HK-2 (cell line): ENCODE results near the gene ISLR2.

ENCODE experiments used
- DNase-seq: peaks from one replicate; pipeline ENCODE4 v3.0.0-alpha.2; 2018; ENCODE audit not compliant: unreplicated experiment

ISLR2 gene

DNA sequence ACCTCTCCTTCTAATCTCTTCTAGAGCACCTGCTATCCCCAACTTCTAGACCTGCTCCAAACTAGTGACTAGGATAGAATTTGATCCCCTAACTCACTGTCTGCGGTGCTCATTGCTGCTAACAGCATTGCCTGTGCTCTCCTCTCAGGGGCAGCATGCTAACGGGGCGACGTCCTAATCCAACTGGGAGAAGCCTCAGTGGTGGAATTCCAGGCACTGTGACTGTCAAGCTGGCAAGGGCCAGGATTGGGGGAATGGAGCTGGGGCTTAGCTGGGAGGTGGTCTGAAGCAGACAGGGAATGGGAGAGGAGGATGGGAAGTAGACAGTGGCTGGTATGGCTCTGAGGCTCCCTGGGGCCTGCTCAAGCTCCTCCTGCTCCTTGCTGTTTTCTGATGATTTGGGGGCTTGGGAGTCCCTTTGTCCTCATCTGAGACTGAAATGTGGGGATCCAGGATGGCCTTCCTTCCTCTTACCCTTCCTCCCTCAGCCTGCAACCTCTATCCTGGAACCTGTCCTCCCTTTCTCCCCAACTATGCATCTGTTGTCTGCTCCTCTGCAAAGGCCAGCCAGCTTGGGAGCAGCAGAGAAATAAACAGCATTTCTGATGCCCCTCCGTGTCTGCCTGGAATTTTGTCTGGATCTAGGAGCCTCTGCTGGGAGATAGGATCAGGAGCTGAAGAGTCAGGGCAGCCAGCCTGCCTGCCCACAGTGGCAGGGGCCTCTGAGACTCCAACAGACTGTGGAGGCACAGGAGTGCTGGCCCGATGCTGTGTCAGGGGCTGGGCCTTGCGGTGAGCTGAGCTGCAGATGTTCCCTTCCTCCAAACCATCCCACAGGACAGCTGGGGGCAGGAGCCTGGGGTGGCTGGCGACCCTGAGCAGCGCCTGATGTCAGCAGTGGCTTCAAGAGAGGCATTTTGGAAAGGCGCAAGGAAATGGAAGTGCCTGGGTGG is 46.2 kb downstream of the ISLR2 start:
- no peak for DNase-seq

DNA sequence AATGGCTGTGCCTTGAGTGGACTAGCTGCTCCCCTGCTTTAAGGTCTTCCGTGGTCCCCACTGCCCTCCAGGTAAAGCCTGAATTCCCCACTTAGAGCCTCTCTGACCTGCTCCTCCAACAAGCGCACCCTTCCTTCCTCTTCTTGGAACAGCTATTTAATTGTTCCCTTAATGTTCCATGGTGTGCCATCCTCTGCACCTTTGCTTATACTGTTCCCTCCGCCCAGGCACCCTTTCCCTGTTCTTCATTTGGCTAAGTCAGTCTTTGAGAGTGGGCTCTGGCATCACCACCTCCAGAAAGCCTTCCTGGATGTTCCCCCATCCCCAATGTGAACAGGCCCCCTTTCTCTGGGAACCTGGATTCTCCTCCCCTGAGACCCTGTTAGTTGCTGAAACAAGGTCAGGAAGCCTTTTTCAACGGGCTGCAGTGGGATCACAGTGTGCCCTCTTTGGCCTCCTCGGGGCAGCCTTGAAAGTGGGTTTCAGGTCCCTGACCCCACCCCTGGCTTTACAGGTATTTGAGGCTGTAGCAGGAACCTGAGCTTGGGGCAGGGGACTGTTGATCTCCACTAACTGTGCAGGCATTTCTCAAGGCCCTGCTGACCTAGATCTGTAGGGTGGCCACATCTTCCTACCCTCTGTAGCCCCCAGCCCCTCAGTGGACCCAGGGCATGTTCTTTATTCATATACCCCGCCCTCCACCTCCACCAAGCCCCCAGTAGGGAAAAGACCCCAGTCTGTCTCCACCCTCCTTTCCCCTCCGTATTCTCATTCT is 48.1 kb downstream of the ISLR2 start:
- DNase-seq = no peak

- peak; percentile 70 for DNase-seq
Observed at GRCh38 chr15:74179101-74179841, 48.9 kb downstream of the ISLR2 start.

DNA sequence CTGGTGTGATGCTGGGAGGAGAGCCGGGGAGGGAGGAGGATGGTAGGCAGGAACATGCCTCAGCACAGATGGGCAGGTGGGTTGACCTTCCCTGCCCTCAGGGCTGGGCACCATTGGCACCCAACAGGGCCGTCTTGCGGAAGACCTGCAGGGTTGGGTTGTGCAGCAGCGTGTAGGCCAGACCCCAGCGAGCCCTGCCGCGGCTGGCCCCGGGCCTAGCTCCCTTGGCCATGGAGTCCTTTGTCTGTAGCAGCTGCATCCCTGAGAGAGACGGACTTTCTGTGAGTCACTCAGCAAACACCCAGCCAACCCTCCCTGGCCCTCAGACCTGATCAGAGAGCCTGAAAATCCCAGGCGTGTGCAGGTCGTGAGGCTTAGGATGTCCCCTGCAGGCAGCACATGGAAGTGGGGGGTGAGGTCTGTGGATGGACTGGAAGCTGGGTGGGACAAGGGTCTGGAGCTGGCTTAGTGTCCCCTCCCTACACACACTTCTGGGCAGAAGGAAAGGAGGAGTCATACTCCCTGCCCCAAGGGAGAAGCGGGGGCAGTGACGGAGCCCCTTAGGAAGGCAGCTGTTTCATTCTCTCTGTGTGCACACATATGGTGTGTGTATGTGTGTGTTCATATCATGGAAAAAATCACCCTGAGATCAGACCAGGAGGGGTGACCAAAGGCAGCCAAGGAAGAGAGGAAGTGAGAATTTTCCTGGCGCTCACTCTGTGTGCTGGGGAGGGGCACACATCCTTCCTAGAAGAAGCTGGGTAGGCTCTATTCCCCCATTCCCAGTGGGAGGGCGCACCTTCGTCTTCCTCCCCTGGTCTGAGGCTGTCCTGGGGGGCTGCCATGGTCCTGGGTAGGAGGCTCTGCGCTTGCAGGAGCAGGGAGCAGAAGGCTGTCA is 49.8 kb downstream of the ISLR2 start:
- no peak for DNase-seq

DNA sequence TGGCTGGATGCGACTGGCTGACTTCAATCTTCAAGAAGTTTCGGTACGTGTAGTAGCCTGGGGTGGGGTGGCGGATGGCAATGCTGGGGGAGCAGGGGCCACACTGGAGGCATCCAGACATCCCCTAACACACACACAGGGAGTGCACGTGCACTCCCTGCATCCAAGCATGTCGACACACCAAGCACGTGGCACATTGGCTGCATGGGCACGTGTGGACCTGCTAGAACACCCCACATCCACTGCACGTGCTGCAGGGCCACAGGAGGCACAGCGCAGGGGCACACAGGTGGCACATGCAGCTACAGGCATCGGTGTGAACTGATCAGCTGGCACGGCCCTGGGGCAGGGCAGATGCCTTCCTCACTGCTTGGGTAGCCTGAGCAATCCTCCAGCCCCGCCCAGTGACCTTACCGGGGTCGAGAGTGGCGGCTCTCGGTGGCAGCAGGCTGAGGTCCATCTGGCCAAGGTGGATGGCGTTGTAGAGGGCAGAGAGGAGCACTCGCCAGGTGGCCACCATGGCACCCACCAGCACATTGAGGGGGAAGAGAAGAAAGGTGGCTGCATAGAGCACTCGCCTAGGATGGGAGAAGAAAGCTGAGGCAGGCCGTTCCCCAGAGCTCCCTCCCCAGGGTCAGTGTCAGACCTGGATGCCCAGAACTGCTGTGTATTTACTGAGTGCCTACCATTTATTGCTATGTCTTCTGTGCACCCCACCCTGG is 50.7 kb downstream of the ISLR2 start:
- DNase-seq = no peak

- DNase-seq = no peak
Observed at GRCh38 chr15:74182131-74182530, 51.7 kb downstream of the ISLR2 start.

- no peak for DNase-seq
Observed at GRCh38 chr15:74184582-74185091, 54.3 kb downstream of the ISLR2 start.

DNA sequence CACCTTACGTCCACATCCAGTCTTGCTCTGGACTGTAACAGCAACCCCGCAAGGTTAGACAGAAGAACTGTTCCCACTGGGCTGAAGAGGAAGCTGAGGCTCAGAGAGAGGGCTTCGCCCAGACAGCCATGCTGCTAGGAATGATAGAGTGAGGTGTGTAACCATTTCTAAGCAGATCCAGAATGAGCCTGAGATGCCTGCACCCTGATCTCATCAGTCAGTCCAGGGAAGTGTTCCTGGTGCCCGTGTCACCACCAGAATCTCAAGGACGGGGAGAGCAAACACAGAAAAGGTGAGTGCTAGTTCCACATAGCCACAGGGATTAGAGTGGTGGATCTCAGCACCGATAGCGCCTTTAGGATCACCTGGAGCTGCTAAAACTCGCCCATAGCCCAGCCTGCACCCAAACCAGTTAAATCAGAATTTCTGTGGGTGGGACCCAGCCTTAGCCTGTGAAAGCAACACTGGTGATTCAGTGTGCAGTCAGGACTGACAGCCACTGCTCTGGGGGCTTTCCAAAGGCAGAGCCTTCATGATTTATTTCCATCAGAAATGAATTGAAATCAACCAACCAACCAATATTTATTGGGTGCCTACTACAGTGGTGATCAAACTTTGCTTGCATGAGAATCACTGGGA is 55.4 kb downstream of the ISLR2 start:
- DNase-seq = no peak
